HepG2 (cell line): ENCODE data around the gene NAIF1. TPM values are rescaled to one million over a fixed set of nuclear protein-coding genes. Genes with fewer than 3 reads are reported as not detected.

Experiments
- AGO2 ChIP-seq: fragments of 200-400 bp; formaldehyde crosslinking; optimal IDR thresholded peaks from 2 replicates; pipeline ENCODE3; 2017; ENCODE audit warnings: mild to moderate bottlenecking, low read depth, low read length, moderate library complexity
- FOXA1 ChIP-seq, 2 experiments: fragments of 450-650 bp in 1 of 2; sonication (generic) in 1 of 2; formaldehyde crosslinking in 1 of 2; IDR thresholded peaks; 2 replicates each; pipeline versions ENCODE4 v1.4.0 to v1.6.1; 2016 to 2020; ENCODE audit warnings: missing genetic modification reagents in 1 of 2
- LRRFIP1 ChIP-seq: sonication (generic); formaldehyde crosslinking; conservative IDR thresholded peaks from 2 replicates; pipeline ENCODE4 v1.4.0; 2020; ENCODE audit warnings: missing genetic modification reagents
- MATR3 ChIP-seq: sonication (generic); formaldehyde crosslinking; IDR thresholded peaks from 2 replicates; pipeline ENCODE4 v1.4.0; 2020; ENCODE audit warnings: missing genetic modification reagents
- NR2F6 ChIP-seq, 2 experiments: IDR thresholded peaks; 2 replicates each; pipeline ENCODE4 v1.6.1; 2016; ENCODE audit warnings: antibody characterized with exemption in 1 of 2, mild to moderate bottlenecking in 1 of 2
- SMARCE1 ChIP-seq: fragments of 450-650 bp; IDR thresholded peaks from 2 replicates; pipeline ENCODE4 v1.6.1; 2017; ENCODE audit warnings: borderline replicate concordance
- SRSF1 ChIP-seq: fragments of 200-400 bp; formaldehyde crosslinking; optimal IDR thresholded peaks from 2 replicates; pipeline ENCODE3; 2017; ENCODE audit warnings: mild to moderate bottlenecking, low read depth, low read length, moderate library complexity
- ZBTB38 ChIP-seq: sonication (generic); formaldehyde crosslinking; IDR thresholded peaks from 2 replicates; pipeline ENCODE4 v1.5.1; 2020; ENCODE audit warnings: mild to moderate bottlenecking, missing genetic modification reagents
- ZNF101 ChIP-seq: sonication (generic); formaldehyde crosslinking; IDR thresholded peaks from 2 replicates; pipeline ENCODE4 v1.4.0; 2020; ENCODE audit warnings: mild to moderate bottlenecking, low read depth, missing genetic modification reagents, borderline replicate concordance
- ZNF280B ChIP-seq: sonication (generic); formaldehyde crosslinking; IDR thresholded peaks from 2 replicates; pipeline ENCODE4 v1.5.0; 2020; ENCODE audit warnings: missing genetic modification reagents, mild to moderate bottlenecking, borderline replicate concordance
- ZNF292 ChIP-seq: sonication (generic); formaldehyde crosslinking; IDR thresholded peaks from 2 replicates; pipeline ENCODE4 v1.8.1; 2022; ENCODE audit warnings: mild to moderate bottlenecking, low read depth, missing genetic modification reagents, borderline replicate concordance
- ZNF7 ChIP-seq: IDR thresholded peaks from 2 replicates; pipeline ENCODE4 v1.6.1; 2016; ENCODE audit warnings: missing biosample characterization, missing genetic modification reagents
- ZNF772 ChIP-seq: sonication (generic); formaldehyde crosslinking; IDR thresholded peaks from 2 replicates; pipeline ENCODE4 v1.5.0; 2020; ENCODE audit warnings: mild to moderate bottlenecking, missing genetic modification reagents
- ZNF777 ChIP-seq: sonication (generic); formaldehyde crosslinking; IDR thresholded peaks from 2 replicates; pipeline ENCODE4 v1.4.0; 2020; ENCODE audit warnings: missing genetic modification reagents
- polyA plus RNA-seq, 8 experiments: library from polyadenylated mRNA; depleted of rRNA in 3 of 8; stranded (reverse) in 7 of 8; unstranded in 1 of 8; fragments of >200 nt; fragmentation: Illumina TruSeq in 4 of 8; extraction: Trizol in 4 of 8; gene quantifications; 2 replicates each; pipeline versions ENCODE4 v1.2.1 to v1.2.3, GENCODE V29; 2011 to 2016; ENCODE audit warnings: low read depth in 4 of 8, missing spikeins in 1 of 8, mixed read lengths in 1 of 8; ENCODE audit not compliant: insufficient read depth in 1 of 8
- total RNA-seq, 5 experiments: library from RNA; depleted of rRNA; stranded (reverse); fragments of >200 nt; fragmentation: Illumina TruSeq; extraction: Trizol; gene quantifications; 2 replicates each; pipeline ENCODE4 v1.2.3, GENCODE V29; 2016; ENCODE audit warnings: low read depth in 1 of 5
- TF ChIP-seq, protein P1 (sequence below): sonication (generic); formaldehyde crosslinking; IDR thresholded peaks from 2 replicates; pipeline ENCODE4 v1.5.1; 2020; ENCODE audit warnings: missing genetic modification reagents, mild to moderate bottlenecking, borderline replicate concordance
- TF ChIP-seq, protein P2 (sequence below): sonication (generic); formaldehyde crosslinking; IDR thresholded peaks from 2 replicates; pipeline ENCODE4 v1.4.0; 2020; ENCODE audit warnings: missing genetic modification reagents
- TF ChIP-seq, protein P3 (sequence below): fragments of 450-650 bp; IDR thresholded peaks from 2 replicates; pipeline ENCODE4 v1.6.1; 2017; ENCODE audit warnings: mild to moderate bottlenecking

The NAIF1 gene
- total and polyA plus RNA-seq, 2 of the 13 experiments (the other 11 are each of a cell fraction or from before 2014, with no cell fraction given): 6.0 to 6.9 TPM

GRCh38 chr9:128043467-128043868 lies 23.7 kb downstream of the NAIF1 start (continued):
- TF ChIP-seq LRRFIP1 (CRISPR knock-in tag) (no peak), SRSF1 (no peak), AGO2 (no peak), ZNF772 (CRISPR knock-in tag) (peak; percentile 51; the same call in 1 of the 2 replicates), FOXA1 (IDR thresholded peaks at IDR 0.05) (no peak), FOXA1 (CRISPR knock-in tag; IDR thresholded peaks at IDR 0.05) (0 out of 2 replicates have a peak, but pooled peaks have one; percentile 18), ZBTB38 (CRISPR knock-in tag) (no peak), SMARCE1 (no peak), ZNF7 (CRISPR knock-in tag) (no peak), NR2F6 (IDR thresholded peaks at IDR 0.05) (peak; percentile 63), NR2F6 (CRISPR knock-in tag; IDR thresholded peaks at IDR 0.05) (peak; percentile 77), ZNF777 (peak; percentile 87), ZNF280B (CRISPR knock-in tag) (no peak), ZNF292 (CRISPR knock-in tag) (peak; percentile 89; the same call in 1 of the 2 replicates), MATR3 (CRISPR knock-in tag) (no peak), ZNF101 (CRISPR knock-in tag) (no peak)
- TF ChIP-seq, protein P1, sequence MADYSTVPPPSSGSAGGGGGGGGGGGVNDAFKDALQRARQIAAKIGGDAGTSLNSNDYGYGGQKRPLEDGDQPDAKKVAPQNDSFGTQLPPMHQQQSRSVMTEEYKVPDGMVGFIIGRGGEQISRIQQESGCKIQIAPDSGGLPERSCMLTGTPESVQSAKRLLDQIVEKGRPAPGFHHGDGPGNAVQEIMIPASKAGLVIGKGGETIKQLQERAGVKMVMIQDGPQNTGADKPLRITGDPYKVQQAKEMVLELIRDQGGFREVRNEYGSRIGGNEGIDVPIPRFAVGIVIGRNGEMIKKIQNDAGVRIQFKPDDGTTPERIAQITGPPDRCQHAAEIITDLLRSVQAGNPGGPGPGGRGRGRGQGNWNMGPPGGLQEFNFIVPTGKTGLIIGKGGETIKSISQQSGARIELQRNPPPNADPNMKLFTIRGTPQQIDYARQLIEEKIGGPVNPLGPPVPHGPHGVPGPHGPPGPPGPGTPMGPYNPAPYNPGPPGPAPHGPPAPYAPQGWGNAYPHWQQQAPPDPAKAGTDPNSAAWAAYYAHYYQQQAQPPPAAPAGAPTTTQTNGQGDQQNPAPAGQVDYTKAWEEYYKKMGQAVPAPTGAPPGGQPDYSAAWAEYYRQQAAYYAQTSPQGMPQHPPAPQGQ (CRISPR knock-in tag): no peak
- TF ChIP-seq, protein P2, sequence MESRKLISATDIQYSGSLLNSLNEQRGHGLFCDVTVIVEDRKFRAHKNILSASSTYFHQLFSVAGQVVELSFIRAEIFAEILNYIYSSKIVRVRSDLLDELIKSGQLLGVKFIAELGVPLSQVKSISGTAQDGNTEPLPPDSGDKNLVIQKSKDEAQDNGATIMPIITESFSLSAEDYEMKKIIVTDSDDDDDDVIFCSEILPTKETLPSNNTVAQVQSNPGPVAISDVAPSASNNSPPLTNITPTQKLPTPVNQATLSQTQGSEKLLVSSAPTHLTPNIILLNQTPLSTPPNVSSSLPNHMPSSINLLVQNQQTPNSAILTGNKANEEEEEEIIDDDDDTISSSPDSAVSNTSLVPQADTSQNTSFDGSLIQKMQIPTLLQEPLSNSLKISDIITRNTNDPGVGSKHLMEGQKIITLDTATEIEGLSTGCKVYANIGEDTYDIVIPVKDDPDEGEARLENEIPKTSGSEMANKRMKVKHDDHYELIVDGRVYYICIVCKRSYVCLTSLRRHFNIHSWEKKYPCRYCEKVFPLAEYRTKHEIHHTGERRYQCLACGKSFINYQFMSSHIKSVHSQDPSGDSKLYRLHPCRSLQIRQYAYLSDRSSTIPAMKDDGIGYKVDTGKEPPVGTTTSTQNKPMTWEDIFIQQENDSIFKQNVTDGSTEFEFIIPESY (CRISPR knock-in tag): no peak
- TF ChIP-seq, protein P3, sequence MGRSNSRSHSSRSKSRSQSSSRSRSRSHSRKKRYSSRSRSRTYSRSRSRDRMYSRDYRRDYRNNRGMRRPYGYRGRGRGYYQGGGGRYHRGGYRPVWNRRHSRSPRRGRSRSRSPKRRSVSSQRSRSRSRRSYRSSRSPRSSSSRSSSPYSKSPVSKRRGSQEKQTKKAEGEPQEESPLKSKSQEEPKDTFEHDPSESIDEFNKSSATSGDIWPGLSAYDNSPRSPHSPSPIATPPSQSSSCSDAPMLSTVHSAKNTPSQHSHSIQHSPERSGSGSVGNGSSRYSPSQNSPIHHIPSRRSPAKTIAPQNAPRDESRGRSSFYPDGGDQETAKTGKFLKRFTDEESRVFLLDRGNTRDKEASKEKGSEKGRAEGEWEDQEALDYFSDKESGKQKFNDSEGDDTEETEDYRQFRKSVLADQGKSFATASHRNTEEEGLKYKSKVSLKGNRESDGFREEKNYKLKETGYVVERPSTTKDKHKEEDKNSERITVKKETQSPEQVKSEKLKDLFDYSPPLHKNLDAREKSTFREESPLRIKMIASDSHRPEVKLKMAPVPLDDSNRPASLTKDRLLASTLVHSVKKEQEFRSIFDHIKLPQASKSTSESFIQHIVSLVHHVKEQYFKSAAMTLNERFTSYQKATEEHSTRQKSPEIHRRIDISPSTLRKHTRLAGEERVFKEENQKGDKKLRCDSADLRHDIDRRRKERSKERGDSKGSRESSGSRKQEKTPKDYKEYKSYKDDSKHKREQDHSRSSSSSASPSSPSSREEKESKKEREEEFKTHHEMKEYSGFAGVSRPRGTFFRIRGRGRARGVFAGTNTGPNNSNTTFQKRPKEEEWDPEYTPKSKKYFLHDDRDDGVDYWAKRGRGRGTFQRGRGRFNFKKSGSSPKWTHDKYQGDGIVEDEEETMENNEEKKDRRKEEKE: no peak
